ENCODE measurements around the gene TMEM94.

Gene TMEM94

GRCh38 chr17:75496005-75496404 is 39.6 kb downstream of the TMEM94 start:
- ChIA-PET POLR2A (interaction anchor here (1.2 kb wide), 1 partner anchor 13 kb away, joined by 3 read pairs; no protein-coding TSS in a partner anchor), CTCF (no interaction called here)
- TF ChIP-seq OVOL3 (tag by site-specific recombination; IDR thresholded peaks at IDR 0.05) = no peak
- TF ChIP-seq ZNF426 (tag by site-specific recombination; IDR thresholded peaks at IDR 0.05) = no peak
- no peak for TF ChIP-seq ZNF214 (tag by site-specific recombination; IDR thresholded peaks at IDR 0.05; ENCODE audit: borderline replicate concordance)
- TF ChIP-seq ZNF133 (tag by site-specific recombination; IDR thresholded peaks at IDR 0.05) = no peak
- no peak for TF ChIP-seq ZNF37A (tag by site-specific recombination; IDR thresholded peaks at IDR 0.05)
- TF ChIP-seq ZBTB1 (tag by site-specific recombination; IDR thresholded peaks at IDR 0.05) = no peak
- TF ChIP-seq ZNF623 (tag by site-specific recombination; IDR thresholded peaks at IDR 0.05) = no peak
- TF ChIP-seq TCF7L2 (IDR thresholded peaks at IDR 0.05; ENCODE audit: borderline replicate concordance, low read depth, low read length) = no peak
- no peak for TF ChIP-seq ZNF664 (tag by site-specific recombination; IDR thresholded peaks at IDR 0.05)
- no peak for TF ChIP-seq ZNF518A (tag by site-specific recombination; conservative IDR thresholded peaks at IDR 0.05; ENCODE audit: low read depth)
- no peak for TF ChIP-seq ZSCAN5A (tag by site-specific recombination; IDR thresholded peaks at IDR 0.05)
- no peak overlapping the region for H3K4me3 ChIP-seq (ENCODE audit: low read depth, low read length)
- H3K9me3 ChIP-seq (ENCODE audit: control insufficient read depth, insufficient read depth, low read depth, low read length) = no peaks in the 10 kb centered on the region
- peaks cover 0 to 97% of the 10 kb centered on the region in 2 experiments for H3K36me3 ChIP-seq (ENCODE audit: control insufficient read depth in 2 of 2, insufficient read depth in 1 of 2, low read length in 2 of 2)
- no peak overlapping the region for H3K27ac ChIP-seq (ENCODE audit: extremely low read depth, low read depth, low read length)
- H3K4me1 ChIP-seq (ENCODE audit: control insufficient read depth, insufficient read depth, low read length) = no peaks in the 10 kb centered on the region

- ChIA-PET POLR2A (interaction anchor here (0.5 to 3.4 kb wide), 6 partner anchors 18 to 310 kb away, joined by 3 to 16 read pairs (median 4); partner anchors contain the start of genes LLGL2, TMEM94 and TSEN54), CTCF (interaction anchor here (1.1 to 1.3 kb wide), 2 partner anchors 71 to 252 kb away, joined by 3 to 4 read pairs; no protein-coding TSS in a partner anchor)
- H3K9me3 ChIP-seq (ENCODE audit: control insufficient read depth, insufficient read depth, low read depth, low read length) = no peaks in the 10 kb centered on the region
- H3K27ac ChIP-seq (ENCODE audit: extremely low read depth, low read depth, low read length) = no peak overlapping the region
- H3K4me3 ChIP-seq (ENCODE audit: low read depth, low read length) = no peak overlapping the region
- H3K4me1 ChIP-seq (ENCODE audit: control insufficient read depth, insufficient read depth, low read length) = no peaks in the 10 kb centered on the region
- H3K36me3 ChIP-seq (ENCODE audit: control insufficient read depth in 2 of 2, insufficient read depth in 1 of 2, low read length in 2 of 2) = peaks cover 0 to 91% of the 10 kb centered on the region in 2 experiments
- TF ChIP-seq ZNF76 (tag by site-specific recombination; IDR thresholded peaks at IDR 0.05; ENCODE audit: borderline replicate concordance, low read depth) (no peak), ZNF394 (tag by site-specific recombination; IDR thresholded peaks at IDR 0.05; ENCODE audit: borderline replicate concordance) (no peak), ZNF157 (tag by site-specific recombination; IDR thresholded peaks at IDR 0.05) (no peak), GLI4 (tag by site-specific recombination; IDR thresholded peaks at IDR 0.05) (no peak), ZNF335 (tag by site-specific recombination; conservative IDR thresholded peaks at IDR 0.05) (no peak), ZNF114 (tag by site-specific recombination; IDR thresholded peaks at IDR 0.05) (no peak), ZNF777 (tag by site-specific recombination; IDR thresholded peaks at IDR 0.05; ENCODE audit: borderline replicate concordance) (no peak), ZNF354C (tag by site-specific recombination; IDR thresholded peaks at IDR 0.05; ENCODE audit: borderline replicate concordance, low read depth) (no peak), ZNF2 (tag by site-specific recombination; IDR thresholded peaks at IDR 0.05) (no peak), PRDM6 (tag by site-specific recombination; IDR thresholded peaks at IDR 0.05) (no peak), ZNF350 (tag by site-specific recombination; IDR thresholded peaks at IDR 0.05) (no peak), ZNF426 (tag by site-specific recombination; IDR thresholded peaks at IDR 0.05) (no peak)
- TF ChIP-seq, protein P1, sequence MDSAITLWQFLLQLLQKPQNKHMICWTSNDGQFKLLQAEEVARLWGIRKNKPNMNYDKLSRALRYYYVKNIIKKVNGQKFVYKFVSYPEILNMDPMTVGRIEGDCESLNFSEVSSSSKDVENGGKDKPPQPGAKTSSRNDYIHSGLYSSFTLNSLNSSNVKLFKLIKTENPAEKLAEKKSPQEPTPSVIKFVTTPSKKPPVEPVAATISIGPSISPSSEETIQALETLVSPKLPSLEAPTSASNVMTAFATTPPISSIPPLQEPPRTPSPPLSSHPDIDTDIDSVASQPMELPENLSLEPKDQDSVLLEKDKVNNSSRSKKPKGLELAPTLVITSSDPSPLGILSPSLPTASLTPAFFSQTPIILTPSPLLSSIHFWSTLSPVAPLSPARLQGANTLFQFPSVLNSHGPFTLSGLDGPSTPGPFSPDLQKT (IDR thresholded peaks at IDR 0.05; ENCODE audit: borderline replicate concordance, low read depth, low read length) = no peak
- TF ChIP-seq, protein P2, sequence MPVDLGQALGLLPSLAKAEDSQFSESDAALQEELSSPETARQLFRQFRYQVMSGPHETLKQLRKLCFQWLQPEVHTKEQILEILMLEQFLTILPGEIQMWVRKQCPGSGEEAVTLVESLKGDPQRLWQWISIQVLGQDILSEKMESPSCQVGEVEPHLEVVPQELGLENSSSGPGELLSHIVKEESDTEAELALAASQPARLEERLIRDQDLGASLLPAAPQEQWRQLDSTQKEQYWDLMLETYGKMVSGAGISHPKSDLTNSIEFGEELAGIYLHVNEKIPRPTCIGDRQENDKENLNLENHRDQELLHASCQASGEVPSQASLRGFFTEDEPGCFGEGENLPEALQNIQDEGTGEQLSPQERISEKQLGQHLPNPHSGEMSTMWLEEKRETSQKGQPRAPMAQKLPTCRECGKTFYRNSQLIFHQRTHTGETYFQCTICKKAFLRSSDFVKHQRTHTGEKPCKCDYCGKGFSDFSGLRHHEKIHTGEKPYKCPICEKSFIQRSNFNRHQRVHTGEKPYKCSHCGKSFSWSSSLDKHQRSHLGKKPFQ (tag by site-specific recombination; IDR thresholded peaks at IDR 0.05) = no peak
Measured at GRCh38 chr17:75498039-75498725, 41.7 kb downstream of the TMEM94 start.
